Renal cortex interstitium (tissue), 11 donors: ENCODE results near the gene FAM13A. TPM values are rescaled to one million over a fixed set of nuclear protein-coding genes. Genes with fewer than 3 reads are reported as not detected.

Experiments
- DNase-seq, 11 donors: peaks; one replicate each; pipeline ENCODE4 v3.0.0-alpha.2; 2013; ENCODE audit warnings: low read depth in 9 of 11, low spot score in 4 of 11; ENCODE audit errors: extremely low read depth in 1 of 11
- polyA plus RNA-seq, 3 donors: library from polyadenylated mRNA; unstranded; fragments of 120-200 nt; gene quantifications; one replicate each; pipeline ENCODE4 v1.2.1, GENCODE V29; 2013; ENCODE audit not compliant: insufficient read length in 3 of 3

Gene FAM13A
- polyA plus RNA-seq, 3 donors: 29.4 to 48.8 (median 33.1) TPM

DNA sequence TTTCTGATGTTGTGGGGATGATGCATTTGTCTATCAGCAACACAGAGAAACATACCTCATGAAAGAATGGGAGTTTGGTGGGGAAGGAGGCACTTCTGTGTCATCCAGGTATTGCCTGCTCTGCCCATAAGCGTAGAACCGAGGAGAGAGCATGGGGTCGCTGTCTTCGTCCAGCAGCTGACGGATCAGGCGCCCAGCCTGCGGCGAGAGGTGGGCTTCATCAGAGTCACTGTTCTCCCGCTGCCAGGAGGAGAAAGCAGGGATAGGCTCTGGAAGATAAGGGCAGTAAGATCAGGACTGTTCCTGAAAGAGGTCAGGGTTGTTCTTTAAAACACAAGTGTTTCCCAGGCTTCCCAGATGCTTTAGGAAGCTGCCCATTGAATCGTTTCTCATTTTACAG is 306.6 kb downstream of the FAM13A start:
- DNase-seq: no peak

DNA sequence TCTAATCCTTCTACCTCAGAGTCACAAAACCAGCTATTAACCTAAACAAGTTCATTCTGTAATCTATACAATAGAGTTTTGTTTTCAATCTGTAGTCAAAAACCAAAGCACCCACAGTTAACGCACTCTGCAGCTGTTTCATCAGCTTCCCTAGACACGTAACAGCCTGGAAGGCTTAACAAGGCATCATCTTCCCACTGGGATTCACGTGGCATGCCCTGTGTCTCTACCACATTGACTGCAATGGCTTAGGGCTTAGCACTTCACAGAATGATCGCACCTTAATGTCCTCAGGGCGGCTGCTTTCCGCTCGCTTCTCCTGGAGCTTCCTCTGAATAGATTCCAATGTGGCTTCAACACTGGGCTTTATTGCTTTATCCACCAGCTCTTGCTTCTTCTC is 309.6 kb downstream of the FAM13A start:
- DNase-seq: no peak

DNA sequence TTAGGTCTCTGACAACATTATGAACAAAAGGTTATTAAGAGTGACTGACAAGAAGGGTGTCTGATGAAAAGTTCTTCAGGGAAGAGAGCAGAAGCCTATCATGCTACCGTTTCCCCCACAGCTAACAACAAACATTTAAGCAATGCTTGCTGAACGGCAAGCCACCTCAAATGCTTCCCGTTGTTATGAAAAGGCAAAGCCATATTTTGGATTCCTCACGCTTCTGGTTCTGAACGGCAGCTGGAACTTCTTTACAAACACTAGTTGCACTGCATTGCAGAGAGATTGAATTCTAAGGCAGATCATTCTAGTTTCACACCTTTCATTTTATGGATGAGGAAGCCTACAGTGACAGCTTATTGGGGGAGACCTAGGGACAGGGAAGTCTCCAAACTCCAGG is 310.8 kb downstream of the FAM13A start:
- no peak for DNase-seq

DNA sequence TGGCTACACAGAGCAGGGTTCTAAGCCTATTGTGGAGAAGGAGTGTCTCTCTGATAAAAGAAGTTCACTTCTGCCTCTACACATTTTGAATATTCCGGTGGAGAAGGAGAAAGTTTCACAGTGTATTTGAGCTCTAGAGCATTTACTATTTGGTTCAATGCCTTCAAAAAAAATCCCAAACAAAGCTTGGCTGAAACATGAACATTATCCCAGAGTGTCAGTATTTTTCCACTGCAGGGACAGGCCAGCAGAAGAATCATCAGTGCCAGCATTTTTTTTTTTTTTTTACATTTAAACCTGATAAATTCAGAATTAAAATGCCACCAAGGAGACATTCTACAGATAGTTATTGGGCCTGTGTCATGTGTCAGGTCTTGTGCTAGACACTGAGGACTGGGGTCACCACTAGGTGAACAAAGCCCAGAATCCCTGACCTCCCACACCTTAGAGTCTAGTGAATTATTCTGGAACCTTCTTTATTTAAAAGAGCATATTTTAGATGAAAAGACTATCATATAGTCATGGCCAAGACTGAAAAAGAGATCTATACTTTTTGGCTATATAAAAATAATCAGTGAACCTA is 311.3 kb downstream of the FAM13A start:
- DNase-seq: no peak

DNA sequence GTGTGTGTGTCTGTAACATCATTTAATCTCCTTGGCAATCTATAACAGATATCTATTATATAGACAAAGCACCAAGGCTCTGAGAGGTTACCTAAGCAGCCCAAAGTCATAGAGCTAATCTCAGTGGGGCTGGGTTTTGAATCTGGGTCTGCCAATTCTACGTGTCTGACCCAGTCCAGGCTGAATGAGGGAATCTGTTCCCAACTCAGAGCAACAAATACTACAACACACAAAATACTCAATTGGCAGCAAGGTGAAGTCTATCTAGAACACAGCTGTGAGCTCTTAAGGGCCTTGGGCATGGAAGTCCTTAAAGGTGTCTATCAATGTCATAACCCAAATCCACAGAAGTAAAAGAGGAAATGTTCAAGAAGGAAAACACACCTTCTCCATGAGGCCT is 311.8 kb downstream of the FAM13A start:
- no peak for DNase-seq

DNA sequence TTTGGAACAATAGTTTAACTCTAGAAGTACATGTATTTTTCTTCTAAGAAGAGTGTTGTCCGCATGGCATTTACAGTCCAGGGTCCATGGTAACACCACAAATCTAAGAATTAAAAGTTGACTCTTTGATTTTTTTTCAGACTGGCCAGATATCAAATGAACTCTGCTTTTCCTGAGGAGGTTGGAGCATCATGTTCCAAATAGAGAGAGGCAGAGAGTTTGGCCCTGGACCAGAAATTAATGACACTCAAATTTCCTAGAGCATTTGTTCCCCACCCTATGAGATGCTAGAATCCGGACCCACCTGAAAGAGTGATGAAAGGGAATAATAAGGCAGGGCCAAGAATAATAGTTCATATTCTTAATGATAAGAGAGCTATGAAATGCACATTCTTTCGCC is 312.4 kb downstream of the FAM13A start:
- DNase-seq: no peak

DNA sequence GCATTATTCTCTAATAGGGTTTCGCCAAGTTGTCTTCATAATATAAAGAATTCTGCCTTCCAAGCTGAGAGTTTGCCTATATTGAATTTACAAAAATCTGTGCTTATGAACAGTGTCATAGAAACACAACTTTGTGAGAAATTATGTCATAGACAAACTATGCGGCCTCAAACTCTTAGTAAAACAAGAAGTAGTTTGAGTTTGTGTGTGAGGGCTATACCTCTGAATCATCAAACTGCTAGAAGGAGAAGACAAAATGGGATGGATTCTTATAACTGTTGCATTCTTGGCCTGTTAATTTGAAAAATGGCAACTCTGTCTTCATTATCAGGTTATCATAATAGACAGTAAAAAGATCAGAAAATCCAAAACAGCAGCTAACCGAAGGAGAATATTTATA is 313.3 kb downstream of the FAM13A start:
- DNase-seq: no peak

DNA sequence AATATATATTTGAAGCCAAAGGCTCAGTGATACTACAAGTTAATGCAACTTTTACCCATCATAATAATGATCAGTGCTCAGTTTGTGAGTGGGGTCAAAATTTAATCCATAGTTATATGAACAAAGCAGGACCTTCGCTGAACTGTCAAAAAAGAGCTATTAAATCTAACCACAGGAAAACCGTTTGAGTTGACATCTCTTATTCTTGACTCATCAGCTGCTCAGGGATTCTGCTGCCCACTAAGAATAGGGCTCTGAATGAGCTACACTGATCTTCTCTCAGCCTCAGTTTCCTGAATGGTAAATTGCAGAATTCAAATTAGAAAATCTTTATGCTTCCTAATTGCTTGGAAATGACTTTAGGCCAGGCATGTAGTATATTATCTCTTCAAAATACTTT is 314.4 kb downstream of the FAM13A start:
- DNase-seq: no peak

DNA sequence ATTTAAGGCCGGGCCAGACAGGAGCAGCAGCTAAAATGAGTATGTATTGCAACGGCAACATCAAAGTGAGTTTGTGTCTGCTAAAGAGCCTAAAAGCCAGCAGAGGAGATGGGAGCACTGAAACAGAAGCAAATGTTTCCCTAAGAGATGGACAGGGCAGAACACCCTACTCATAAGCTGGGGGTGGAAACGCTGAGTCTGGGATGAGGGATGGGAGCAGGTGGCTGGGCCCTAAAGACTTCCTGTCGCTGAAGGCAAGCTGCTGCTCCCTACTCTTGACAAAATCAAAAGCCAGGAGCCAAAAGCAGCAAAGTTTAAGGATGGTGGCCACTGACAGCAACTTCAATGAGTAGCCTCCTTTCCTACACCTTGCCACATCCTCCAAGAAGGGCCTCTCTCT is 318.8 kb downstream of the FAM13A start:
- DNase-seq: no peak

DNA sequence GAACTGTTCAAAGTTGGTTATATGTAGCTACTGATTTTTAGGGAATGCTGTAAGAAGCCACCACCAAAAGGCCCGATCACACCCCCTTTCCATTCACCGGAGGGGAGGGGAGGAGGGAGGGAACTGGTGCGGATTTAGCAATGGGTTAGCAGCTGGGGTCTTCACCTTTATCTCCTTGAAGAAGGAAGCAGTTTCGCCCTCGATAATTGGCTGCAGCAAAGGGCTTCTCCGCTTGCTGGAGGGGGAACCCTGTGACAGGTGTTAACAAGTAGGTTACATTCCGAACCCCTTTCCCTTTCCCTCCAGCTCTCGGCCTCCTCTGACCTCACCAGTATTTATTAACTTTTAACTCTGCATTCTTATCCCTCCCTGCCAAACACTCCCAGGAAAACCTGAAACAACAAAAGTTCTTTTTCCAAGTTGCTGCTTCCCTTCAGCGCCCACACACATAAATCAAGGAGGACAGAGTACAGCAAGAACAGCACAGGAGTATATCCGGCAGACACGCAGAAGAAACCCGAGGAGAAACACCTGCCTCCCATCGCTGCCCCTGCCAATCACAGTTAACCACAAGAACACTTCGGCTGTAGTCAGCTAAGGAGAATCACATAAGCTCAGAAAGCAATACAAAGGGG is 319.6 kb downstream of the FAM13A start:
- DNase-seq: peak; percentile 67 to 90 (median 82)

DNA sequence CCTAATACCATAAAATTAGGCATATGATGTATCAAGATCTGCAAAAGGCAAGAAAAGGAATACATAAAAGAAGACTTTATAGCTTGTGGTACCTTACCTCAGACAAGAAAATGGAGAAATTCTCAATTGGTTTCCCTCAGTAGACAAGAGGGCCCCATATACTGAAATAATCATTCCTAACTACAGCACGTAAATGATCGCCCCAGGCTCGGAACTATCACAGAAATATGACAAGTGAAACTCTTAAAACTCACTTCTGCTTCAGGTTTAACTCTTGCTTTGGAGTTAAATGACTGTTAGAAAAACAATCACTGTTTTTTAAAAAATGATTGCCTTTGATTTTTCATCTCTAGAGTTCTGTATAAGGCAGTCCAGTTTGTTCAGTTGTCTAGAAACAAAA is 320.7 kb downstream of the FAM13A start:
- DNase-seq: no peak

DNA sequence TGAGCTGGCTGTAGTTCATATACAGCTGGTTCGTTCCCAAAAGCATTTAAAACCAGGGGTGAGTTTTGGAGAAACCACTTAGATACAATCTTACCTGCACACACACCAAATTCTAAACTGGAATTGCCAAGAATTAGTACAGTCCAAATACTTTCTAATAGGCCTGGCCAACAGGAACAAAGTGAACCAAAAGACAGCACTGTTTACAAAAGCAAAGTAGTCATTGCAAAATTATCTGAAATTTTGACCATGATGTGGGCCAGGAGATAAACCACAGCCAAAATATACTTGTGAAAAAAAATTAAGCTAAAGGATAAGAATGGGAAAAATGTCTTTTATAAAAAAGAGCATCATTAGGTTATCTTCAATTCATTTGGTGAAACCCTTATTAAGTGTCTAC is 321.4 kb downstream of the FAM13A start:
- no peak for DNase-seq

DNA sequence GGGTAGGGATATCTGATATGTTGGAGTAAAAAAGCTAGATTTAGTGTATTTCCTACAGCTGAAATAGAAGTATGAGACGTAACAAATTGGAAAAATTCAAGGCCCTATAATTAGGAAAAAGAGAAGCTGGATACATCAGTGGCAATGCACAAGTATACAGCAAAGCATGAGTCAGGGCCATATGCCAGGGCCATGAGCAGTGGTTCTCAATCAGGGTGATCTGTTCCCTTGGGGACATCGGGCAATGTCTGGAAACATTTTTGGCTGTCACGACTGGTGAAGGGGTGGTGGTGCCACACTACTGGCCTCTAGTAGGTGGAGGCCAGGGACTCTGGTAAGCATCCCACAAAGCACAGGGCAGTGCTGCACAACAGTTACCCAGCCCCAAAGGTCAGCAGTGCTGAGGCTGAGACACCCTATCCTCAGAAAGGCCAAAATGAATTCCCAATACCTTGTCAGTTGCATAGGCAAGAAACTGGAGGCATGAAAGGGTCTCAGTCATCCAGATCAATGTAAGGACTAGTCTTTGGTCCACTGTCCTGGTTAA is 322.5 kb downstream of the FAM13A start:
- DNase-seq: no peak

DNA sequence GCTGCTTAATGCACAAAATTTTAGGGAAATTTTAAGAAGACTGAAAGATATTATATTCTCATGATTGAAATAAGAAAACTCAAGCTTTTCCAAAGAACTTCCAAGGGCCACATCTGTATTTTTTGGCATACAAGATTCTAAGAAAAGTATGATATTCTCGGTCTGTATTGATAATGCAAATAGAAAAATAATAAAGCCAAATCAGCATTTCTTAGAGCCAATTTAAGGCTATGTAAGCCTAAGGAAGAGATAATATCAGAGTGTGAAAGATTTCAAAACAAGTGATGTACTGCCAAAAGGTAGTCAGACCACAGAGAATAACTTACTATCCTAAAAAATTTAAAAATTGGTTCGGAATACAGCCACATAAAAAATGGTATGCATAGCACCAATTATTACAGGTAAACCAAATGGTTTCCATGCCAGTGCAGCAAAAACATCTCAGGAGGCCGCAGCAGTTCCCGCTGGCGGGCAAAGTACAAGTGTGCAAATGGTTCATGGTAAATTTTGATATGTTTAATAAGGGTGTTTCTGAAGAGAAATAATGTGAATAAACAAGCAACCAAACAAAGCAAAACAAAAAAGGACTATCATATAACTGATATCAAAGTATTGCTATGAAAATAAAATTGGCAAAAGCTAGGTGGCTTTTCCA is 324.1 kb downstream of the FAM13A start:
- DNase-seq: no peak

DNA sequence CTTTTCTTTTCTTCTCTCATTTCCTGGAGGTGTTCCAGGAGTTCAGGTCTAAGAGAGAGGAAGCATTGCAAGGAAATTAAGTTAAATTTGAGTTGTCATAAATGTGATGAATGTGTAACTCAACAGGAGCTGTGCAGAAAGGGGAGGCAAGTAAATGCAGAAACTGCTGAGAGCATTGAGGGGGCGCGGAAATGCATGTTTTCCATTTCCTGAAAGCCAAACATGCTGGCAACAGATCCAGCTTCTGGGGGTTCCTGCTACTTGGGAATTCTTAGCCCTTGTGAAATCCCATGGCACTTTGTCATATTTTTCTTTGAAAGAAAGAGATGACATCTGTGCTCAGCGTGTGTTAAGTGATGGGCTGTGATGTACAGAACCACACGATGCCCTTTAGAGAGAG is 325.6 kb downstream of the FAM13A start:
- no peak for DNase-seq

DNA sequence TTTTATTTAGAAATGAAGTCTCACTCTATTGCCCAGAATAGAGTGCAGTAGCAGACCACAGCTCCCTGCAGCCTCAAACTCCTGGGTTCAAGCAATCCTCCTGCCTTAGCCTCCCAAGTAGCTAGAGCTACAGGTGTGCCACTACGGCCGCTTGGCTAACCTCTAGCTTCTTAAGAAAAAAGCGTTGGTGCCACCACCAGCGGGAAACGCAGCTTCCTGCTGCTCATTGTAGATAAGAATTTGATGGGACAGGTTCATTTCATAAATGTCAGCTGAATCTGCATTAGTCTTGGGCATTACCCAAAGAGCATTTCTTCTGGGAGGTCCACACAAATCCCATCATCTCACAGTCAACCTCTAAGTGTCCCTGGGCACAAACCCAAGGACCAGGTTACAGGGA is 326.2 kb downstream of the FAM13A start:
- DNase-seq: no peak

DNA sequence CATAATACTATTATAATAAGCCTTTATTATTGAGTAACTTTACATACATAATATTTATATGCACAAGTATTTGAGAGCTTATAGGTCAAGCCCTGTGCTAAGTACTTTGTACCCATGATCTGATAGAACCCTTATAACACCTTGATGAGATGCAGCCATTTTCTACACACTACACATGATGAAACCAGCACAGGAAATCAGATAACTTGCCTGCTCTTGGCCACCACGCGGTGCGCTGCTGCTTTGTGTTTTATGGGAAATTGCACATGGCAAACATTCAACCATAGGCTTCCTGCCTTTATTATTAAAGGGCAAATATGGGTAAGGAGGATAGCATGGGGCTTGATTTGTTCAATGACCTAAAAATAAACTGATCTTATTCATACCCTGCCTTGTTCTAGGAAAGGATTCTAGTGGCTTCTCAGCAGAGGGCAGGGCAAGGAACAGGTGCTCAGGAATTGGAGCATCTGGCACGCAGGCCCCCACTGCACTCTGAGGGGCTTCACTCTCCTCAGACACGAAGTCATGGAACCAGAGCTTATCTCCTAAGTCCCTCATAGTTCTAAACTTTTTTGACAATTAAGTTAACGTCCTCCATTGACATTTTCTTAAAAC is 327.7 kb downstream of the FAM13A start:
- DNase-seq: no peak

DNA sequence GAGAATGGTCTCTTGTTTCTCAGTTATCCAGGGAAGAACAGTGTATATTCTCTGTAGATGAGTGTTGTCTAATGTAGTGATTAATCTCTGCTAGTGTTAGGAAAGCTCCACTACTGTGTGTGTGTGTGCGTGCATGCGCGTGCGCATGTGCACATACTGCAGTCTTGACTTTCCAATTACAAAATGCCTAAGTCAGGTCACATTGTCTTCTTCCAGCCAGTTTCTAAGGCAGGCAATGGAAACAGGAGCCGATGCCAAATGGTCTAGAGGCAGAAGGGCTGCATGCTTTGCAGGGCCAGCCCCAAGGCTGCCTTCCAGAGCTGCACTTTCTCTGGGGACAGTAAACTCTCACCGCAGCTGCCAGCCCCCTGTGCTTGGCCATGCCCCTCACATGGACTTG is 328.8 kb downstream of the FAM13A start:
- DNase-seq: no peak

DNA sequence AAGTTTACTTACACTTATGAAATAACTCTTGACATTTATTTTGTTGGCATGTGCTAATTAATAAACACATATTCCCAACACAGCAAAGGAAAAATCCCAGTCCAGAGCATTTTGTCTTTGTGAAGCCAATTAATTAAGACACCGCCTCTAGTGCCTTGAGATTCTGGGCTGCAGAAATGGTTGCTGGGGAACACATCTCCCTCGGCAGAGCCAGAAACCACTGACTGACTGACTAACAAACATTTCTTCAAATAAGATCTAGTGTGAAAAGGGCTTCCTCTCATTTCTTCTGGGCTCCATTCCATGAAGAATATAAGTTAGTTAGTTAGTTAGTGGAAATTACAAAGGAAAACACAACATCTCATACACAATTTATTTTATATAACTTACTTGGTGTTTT is 331.0 kb downstream of the FAM13A start:
- no peak for DNase-seq

DNA sequence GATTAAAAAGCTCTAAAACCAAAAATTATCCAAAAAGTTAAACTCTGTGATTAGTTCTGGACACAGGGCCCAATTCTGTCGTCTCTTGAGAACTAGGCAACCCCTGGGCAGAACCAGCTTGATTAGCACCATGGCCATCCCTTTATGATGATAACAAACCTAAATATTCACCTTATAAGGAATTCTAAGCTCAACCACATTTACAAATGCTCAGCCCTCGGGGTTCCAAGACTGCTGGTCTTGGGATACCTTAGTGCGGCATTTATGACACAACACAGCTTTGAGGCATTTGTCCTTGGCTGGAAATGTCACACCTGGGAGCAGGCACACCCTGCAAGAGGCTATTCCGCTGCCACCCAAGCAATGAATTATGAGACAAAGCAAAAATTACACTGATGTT is 331.8 kb downstream of the FAM13A start:
- DNase-seq: no peak
